DMS53 treated with DMSO at 0.1 percent for 48 hours (cell line): ENCODE data around the gene STRN.
"Not testable (repeated sequence)": the region's sequence is repeated elsewhere in the genome, so short reads cannot be mapped to it uniquely, and the experiment has no call there.

Source experiments
- DNase-seq: peaks from one replicate; lab custom pipeline; 2025; ENCODE audit not compliant: unreplicated experiment; lab: John Stamatoyannopoulos, UW

STRN gene

GRCh38 chr2:36966370-36967235 lies at the start of gene STRN:
Gene STRN (minus strand): TSS chr2:36966536. CDS start chr2:36966463, 73 bp downstream.
- peak; percentile 86 for DNase-seq

- no peak for DNase-seq
Measured at GRCh38 chr2:37013315-37013641, 46.9 kb upstream of the STRN start.

GRCh38 chr2:37011130-37011529 lies 44.8 kb upstream of the STRN start:
- DNase-seq = no peak

GRCh38 chr2:37005118-37005868 lies 39.0 kb upstream of the STRN start:
- DNase-seq = peak; percentile 2

- DNase-seq = no peak
Measured at GRCh38 chr2:37000988-37001556, 34.7 kb upstream of the STRN start.

GRCh38 chr2:37000318-37000717 lies 34.0 kb upstream of the STRN start:
- no peak for DNase-seq

- DNase-seq = not testable (repeated sequence)
Measured at GRCh38 chr2:36999416-36999815, 33.1 kb upstream of the STRN start.

- DNase-seq = no peak
Measured at GRCh38 chr2:36993841-36994620, 27.7 kb upstream of the STRN start.

GRCh38 chr2:36988008-36988407 lies 21.7 kb upstream of the STRN start:
- DNase-seq = no peak

GRCh38 chr2:36982467-36982866 lies 16.1 kb upstream of the STRN start:
- no peak for DNase-seq

- DNase-seq = no peak
Measured at GRCh38 chr2:36981911-36982310, 15.6 kb upstream of the STRN start.

GRCh38 chr2:36979007-36979406 lies 12.7 kb upstream of the STRN start:
- DNase-seq = not testable (repeated sequence)

- DNase-seq = no peak
Measured at GRCh38 chr2:36976065-36976464, 9.7 kb upstream of the STRN start.

- no peak for DNase-seq
Measured at GRCh38 chr2:36975306-36975705, 9.0 kb upstream of the STRN start.

GRCh38 chr2:36973320-36973719 lies 7.0 kb upstream of the STRN start:
- no peak for DNase-seq

- no peak for DNase-seq
Measured at GRCh38 chr2:36971990-36972389, 5.7 kb upstream of the STRN start.

GRCh38 chr2:36967236-36967876 lies 1.0 kb upstream of the STRN start:
- peak; percentile 56 for DNase-seq

- no peak for DNase-seq
Measured at GRCh38 chr2:36965751-36966369, 476 bp downstream of the STRN start.

- DNase-seq = no peak
Measured at GRCh38 chr2:36965206-36965605, 1.1 kb downstream of the STRN start.

- no peak for DNase-seq
Measured at GRCh38 chr2:36964496-36965058, 1.8 kb downstream of the STRN start.
